GM19193 (cell line): ENCODE data around the gene THSD4.

ENCODE experiments used
- POLR2A ChIP-seq: IDR thresholded peaks from 4 replicates; pipeline ENCODE4 v1.6.1; 2011; ENCODE audit not compliant: insufficient read depth, insufficient read length; ENCODE audit errors: extremely low read depth

Gene THSD4

GRCh38 chr15:71654042-71654719 is 538.9 kb downstream of the THSD4 start:
- TF ChIP-seq POLR2A: no peak

- TF ChIP-seq POLR2A: no peak
Measured at GRCh38 chr15:71654720-71655174, 539.5 kb downstream of the THSD4 start.

- no peak for TF ChIP-seq POLR2A
Measured at GRCh38 chr15:71656425-71656824, 541.2 kb downstream of the THSD4 start.

GRCh38 chr15:71657141-71657540 is 541.9 kb downstream of the THSD4 start:
- no peak for TF ChIP-seq POLR2A

GRCh38 chr15:71658036-71658435 is 542.8 kb downstream of the THSD4 start:
- no peak for TF ChIP-seq POLR2A

- TF ChIP-seq POLR2A: no peak
Measured at GRCh38 chr15:71658827-71659729, 543.8 kb downstream of the THSD4 start.

GRCh38 chr15:71659730-71660067 is 544.4 kb downstream of the THSD4 start:
- no peak for TF ChIP-seq POLR2A

- no peak for TF ChIP-seq POLR2A
Measured at GRCh38 chr15:71660501-71660900, 545.2 kb downstream of the THSD4 start.

- no peak for TF ChIP-seq POLR2A
Measured at GRCh38 chr15:71662306-71662705, 547.0 kb downstream of the THSD4 start.

- no peak for TF ChIP-seq POLR2A
Measured at GRCh38 chr15:71664622-71665021, 549.4 kb downstream of the THSD4 start.

GRCh38 chr15:71666763-71667620 is 551.7 kb downstream of the THSD4 start:
- TF ChIP-seq POLR2A: no peak

GRCh38 chr15:71669688-71670087 is 554.4 kb downstream of the THSD4 start:
- TF ChIP-seq POLR2A: no peak

GRCh38 chr15:71674354-71674753 is 559.1 kb downstream of the THSD4 start:
- TF ChIP-seq POLR2A: no peak

GRCh38 chr15:71677352-71677751 is 562.1 kb downstream of the THSD4 start:
- no peak for TF ChIP-seq POLR2A

- TF ChIP-seq POLR2A: no peak
Measured at GRCh38 chr15:71677766-71678165, 562.5 kb downstream of the THSD4 start.
